Cerebellar nuclear complex (tissue), 1 donor: ENCODE measurements around the gene MEN1.

Experiments
- DNase-seq, 2 experiments: peaks; one replicate each; lab custom pipeline; 2025; lab: John Stamatoyannopoulos, UW

The MEN1 gene

GRCh38 chr11:64810271-64810890 lies at the start of gene MEN1:
TSS of gene MEN1 (minus strand) at chr11:64810551. CDS start at chr11:64810109, 442 bp downstream.
- DNase-seq: peak; percentile 91 to 92

- no peak for DNase-seq
Measured at GRCh38 chr11:64859542-64860414, 49.4 kb upstream of the MEN1 start.

GRCh38 chr11:64858467-64859263 lies 48.3 kb upstream of the MEN1 start:
- no peak for DNase-seq

GRCh38 chr11:64857485-64857884 lies 47.1 kb upstream of the MEN1 start:
- DNase-seq: no peak

GRCh38 chr11:64856382-64857227 lies 46.3 kb upstream of the MEN1 start:
- DNase-seq: peak in 1 of 2 experiments; percentile 68

GRCh38 chr11:64855596-64856304 lies 45.4 kb upstream of the MEN1 start:
- no peak for DNase-seq

GRCh38 chr11:64854534-64855502 lies 44.5 kb upstream of the MEN1 start:
- peak in 1 of 2 experiments; percentile 62 for DNase-seq

GRCh38 chr11:64854157-64854533 lies 43.8 kb upstream of the MEN1 start:
- no peak for DNase-seq

GRCh38 chr11:64853709-64854108 lies 43.4 kb upstream of the MEN1 start:
- DNase-seq: no peak

GRCh38 chr11:64852804-64853509 lies 42.6 kb upstream of the MEN1 start:
- DNase-seq: no peak

GRCh38 chr11:64851831-64852351 lies 41.5 kb upstream of the MEN1 start:
- DNase-seq: peak in 1 of 2 experiments; percentile 28

- no peak for DNase-seq
Measured at GRCh38 chr11:64850979-64851567, 40.7 kb upstream of the MEN1 start.

GRCh38 chr11:64849598-64850356 lies 39.4 kb upstream of the MEN1 start:
- DNase-seq: no peak

- DNase-seq: no peak
Measured at GRCh38 chr11:64848826-64849597, 38.7 kb upstream of the MEN1 start.

- no peak for DNase-seq
Measured at GRCh38 chr11:64848214-64848825, 38.0 kb upstream of the MEN1 start.

- DNase-seq: peak in 1 of 2 experiments; percentile 91
Measured at GRCh38 chr11:64846998-64847666, 36.8 kb upstream of the MEN1 start.
